ENCODE data around the gene TCF12. TPM values are rescaled to one million over a fixed set of nuclear protein-coding genes. Genes with fewer than 3 reads are reported as not detected.

Gene TCF12
- total RNA-seq, 4 donors from 2014 or later: 105 to 446 (median 180) TPM

GRCh38 chr15:57301307-57301706 is 382.9 kb downstream of the TCF12 start:
- peaks cover 3 to 15% (median 5%) of the 10 kb centered on the region in 4 donors for H3K4me1 ChIP-seq
- no peak overlapping the region for H3K27ac ChIP-seq
- intact Hi-C loops (cut with DNase I; ENCODE audit: low total_unique reads): no loop called here
- no peak for DNase-seq
- no peaks in the 10 kb centered on the region for H3K9me3 ChIP-seq
- no peak for TF ChIP-seq CTCF (IDR thresholded peaks at IDR 0.05)
- TF ChIP-seq POLR2A (IDR thresholded peaks at IDR 0.05): no peak
- TF ChIP-seq EP300 (IDR thresholded peaks at IDR 0.05; ENCODE audit: low read depth): no peak
- no peak for TF ChIP-seq POLR2AphosphoS5 (IDR thresholded peaks at IDR 0.05)
- no peak overlapping the region for H3K4me3 ChIP-seq
- H3K36me3 ChIP-seq: no peaks in the 10 kb centered on the region
- 69% methylated on average over 4 of the region's 4 CpGs; no CpG with 5 or more reads in 1 of the 2 donors for WGBS, 2 donors (ENCODE audit: low coverage in 1 of 2)
- no peaks in the 10 kb centered on the region for H3K27me3 ChIP-seq
- in situ Hi-C loops (cut with MboI; ENCODE audit: low pct_ligation_motif_present in 1 of 4, low pct_unique_long_range_greater_than_20kb in 1 of 4, low sequenced_read_pairs in 3 of 4): loop anchor here (10.0 to 25.0 kb wide), 5 partner anchors 157 to 814 kb away; no protein-coding TSS in a partner anchor

GRCh38 chr15:57302640-57303257 is 384.3 kb downstream of the TCF12 start:
- intact Hi-C loops (cut with DNase I; ENCODE audit: low total_unique reads): no loop called here
- no peak for TF ChIP-seq EP300 (IDR thresholded peaks at IDR 0.05; ENCODE audit: low read depth)
- no peak for TF ChIP-seq POLR2AphosphoS5 (IDR thresholded peaks at IDR 0.05)
- TF ChIP-seq POLR2A (IDR thresholded peaks at IDR 0.05): no peak
- no peak for TF ChIP-seq CTCF (IDR thresholded peaks at IDR 0.05)
- no peak for DNase-seq
- WGBS, 2 donors (ENCODE audit: low coverage in 1 of 2): 74 to 90% methylated on average over 5 to 9 of the region's 9 CpGs
- Histone ChIP-seq H3K27ac (no peak overlapping the region), H3K36me3 (no peaks in the 10 kb centered on the region), H3K27me3 (no peaks in the 10 kb centered on the region), H3K4me1 (peaks cover 9 to 22% (median 18%) of the 10 kb centered on the region in 4 donors), H3K9me3 (no peaks in the 10 kb centered on the region), H3K4me3 (no peak overlapping the region)
- in situ Hi-C loops (cut with MboI; ENCODE audit: low pct_ligation_motif_present in 1 of 4, low pct_unique_long_range_greater_than_20kb in 1 of 4, low sequenced_read_pairs in 3 of 4): loop anchor here (10.0 to 25.0 kb wide), 5 partner anchors 158 to 815 kb away; no protein-coding TSS in a partner anchor

- Histone ChIP-seq H3K9me3 (no peaks in the 10 kb centered on the region), H3K27ac (no peak overlapping the region), H3K4me3 (no peak overlapping the region), H3K27me3 (no peaks in the 10 kb centered on the region), H3K4me1 (peaks cover 9 to 28% (median 20%) of the 10 kb centered on the region in 4 donors), H3K36me3 (no peaks in the 10 kb centered on the region)
- in situ Hi-C loops (cut with MboI; ENCODE audit: low pct_ligation_motif_present in 1 of 4, low pct_unique_long_range_greater_than_20kb in 1 of 4, low sequenced_read_pairs in 3 of 4) (loop anchor here (10.0 to 25.0 kb wide), 5 partner anchors 160 to 818 kb away; no protein-coding TSS in a partner anchor), intact Hi-C loops (cut with DNase I; ENCODE audit: low total_unique reads) (no loop called here)
- TF ChIP-seq POLR2AphosphoS5 (IDR thresholded peaks at IDR 0.05): no peak
- no peak for TF ChIP-seq POLR2A (IDR thresholded peaks at IDR 0.05)
- no peak for TF ChIP-seq EP300 (IDR thresholded peaks at IDR 0.05; ENCODE audit: low read depth)
- no peak for TF ChIP-seq CTCF (IDR thresholded peaks at IDR 0.05)
- 87 to 89% methylated on average over 4 of the region's 4 CpGs for WGBS, 2 donors (ENCODE audit: low coverage in 1 of 2)
- no peak for DNase-seq
Measured at GRCh38 chr15:57305009-57305408, 386.6 kb downstream of the TCF12 start.

- 5 to 11% methylated on average over 11 to 45 of the region's 45 CpGs for WGBS, 2 donors (ENCODE audit: low coverage in 1 of 2)
- H3K27ac ChIP-seq: peak overlapping the region; percentile 46 to 80 (median 60)
- no peaks in the 10 kb centered on the region for H3K9me3 ChIP-seq
- peak; percentile 92 for DNase-seq
- no peaks in the 10 kb centered on the region for H3K27me3 ChIP-seq
- TF ChIP-seq POLR2A (IDR thresholded peaks at IDR 0.05): no peak
- no peak for TF ChIP-seq POLR2AphosphoS5 (IDR thresholded peaks at IDR 0.05)
- TF ChIP-seq CTCF (IDR thresholded peaks at IDR 0.05): peak; percentile 90 to 91 (median 90)
- peaks cover 9 to 37% (median 21%) of the 10 kb centered on the region in 4 donors for H3K4me1 ChIP-seq
- no peaks in the 10 kb centered on the region for H3K36me3 ChIP-seq
- in situ Hi-C loops (cut with MboI; ENCODE audit: low pct_ligation_motif_present in 1 of 4, low pct_unique_long_range_greater_than_20kb in 1 of 4, low sequenced_read_pairs in 3 of 4) (loop anchor here (10.0 to 25.0 kb wide), 5 partner anchors 162 to 819 kb away; no protein-coding TSS in a partner anchor), intact Hi-C loops (cut with DNase I; ENCODE audit: low total_unique reads) (no loop called here)
- H3K4me3 ChIP-seq: peak overlapping the region; percentile 36 to 62 (median 42)
Measured at GRCh38 chr15:57306161-57306943, 387.9 kb downstream of the TCF12 start.

Measured in transverse colon (tissue), 4 donors.